ENCODE data around the gene SEPTIN2. TPM values are rescaled to one million over a fixed set of nuclear protein-coding genes. Genes with fewer than 3 reads are reported as not detected.

The SEPTIN2 gene
- total and polyA plus RNA-seq, 2 experiments from 2014 or later, result 315 to 373 TPM

DNA sequence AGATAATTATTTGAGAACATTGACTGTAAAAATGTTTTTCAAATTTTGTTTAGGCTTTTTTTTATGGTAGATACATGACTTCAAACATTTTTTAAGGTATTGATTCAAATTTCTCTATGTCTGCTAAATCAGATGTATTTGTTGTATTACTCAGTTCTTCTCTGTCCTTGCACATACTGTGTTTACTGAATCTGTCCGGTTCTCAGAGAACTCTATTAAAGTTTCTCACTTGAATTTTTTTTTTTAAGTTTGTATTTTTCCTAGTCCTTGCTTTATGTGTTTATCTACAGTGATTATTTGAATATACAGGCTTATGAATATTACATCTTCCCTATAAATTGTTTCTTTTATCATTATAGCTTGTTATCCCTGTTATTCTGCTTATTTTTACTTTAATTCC, 5.3 kb downstream of the SEPTIN2 start:
- WGBS (ENCODE audit: low lambda C conversion rate, missing lambda C conversion rate), result 39% methylated on average over 1 of the region's 1 CpG
- TF ChIP-seq EZH2phosphoT487 (IDR thresholded peaks at IDR 0.05; ENCODE audit: low read depth, severe bottlenecking, unreplicated experiment) (no peak), CTCF (IDR thresholded peaks at IDR 0.05; ENCODE audit: poor library complexity) (no peak), EZH2 (IDR thresholded peaks at IDR 0.05; ENCODE audit: borderline replicate concordance) (no peak)
- peaks cover 95% of the 10 kb centered on the region for H4K20me1 ChIP-seq (ENCODE audit: insufficient read depth, poor library complexity, severe bottlenecking)
- peaks cover 43% of the 10 kb centered on the region for H3K4me1 ChIP-seq (ENCODE audit: insufficient read depth)
- H3K9me2 ChIP-seq (replicated peaks; ENCODE audit: insufficient read depth), result no peaks in the 10 kb centered on the region
- H3K27ac ChIP-seq, result no peak overlapping the region
- H3K36me3 ChIP-seq (replicated peaks; ENCODE audit: insufficient read depth, low read depth), result no peaks in the 10 kb centered on the region
- H3K4me3 ChIP-seq, result no peak overlapping the region
- no peak for DNase-seq (ENCODE audit: low spot score)
- H3K27me3 ChIP-seq, result no peaks in the 10 kb centered on the region
- peak overlapping the region; percentile 91 for H3K4me2 ChIP-seq
- no peaks in the 10 kb centered on the region for H3K9me3 ChIP-seq (ENCODE audit: low read depth)
- peaks cover 100% of the 10 kb centered on the region for H3K79me2 ChIP-seq
- no peak overlapping the region for H2AFZ ChIP-seq

GRCh38 chr2:241321886-241322285, 6.2 kb downstream of the SEPTIN2 start:
- Histone ChIP-seq H3K4me3 (no peak overlapping the region), H3K27ac (no peak overlapping the region)

DNA sequence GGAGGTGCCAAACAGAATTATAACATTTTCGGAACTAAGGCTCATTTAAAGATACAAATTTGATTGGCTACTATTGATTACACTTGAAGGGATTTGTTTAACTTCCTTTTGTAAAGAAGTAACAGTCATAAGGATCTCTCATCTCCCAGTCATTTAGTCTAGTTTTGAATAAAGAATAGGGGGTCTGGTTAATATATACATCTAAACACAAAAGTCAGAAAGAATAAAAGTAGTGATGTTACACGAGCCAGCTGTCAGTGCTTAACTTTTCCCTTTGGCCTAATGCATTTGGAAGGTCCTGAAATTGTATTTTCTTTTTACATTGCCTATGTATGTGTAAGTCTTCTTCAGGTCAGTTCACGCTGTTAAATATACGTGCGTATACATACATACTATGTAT, 8.1 kb downstream of the SEPTIN2 start:
- Histone ChIP-seq H3K4me1 (ENCODE audit: insufficient read depth) (peaks cover 26% of the 10 kb centered on the region), H3K4me2 (no peak overlapping the region), H3K27ac (no peak overlapping the region)

More at GRCh38 chr2:241321886-241322285, 6.2 kb downstream of the SEPTIN2 start:
- peaks cover 96% of the 10 kb centered on the region for H4K20me1 ChIP-seq (ENCODE audit: insufficient read depth, poor library complexity, severe bottlenecking)
- H3K9me2 ChIP-seq (replicated peaks; ENCODE audit: insufficient read depth), result no peaks in the 10 kb centered on the region
- no peak for DNase-seq (ENCODE audit: low spot score)
- H3K4me1 ChIP-seq (ENCODE audit: insufficient read depth), result peaks cover 43% of the 10 kb centered on the region
- 92% methylated on average over 1 of the region's 1 CpG for WGBS (ENCODE audit: low lambda C conversion rate, missing lambda C conversion rate)
- peaks cover 98% of the 10 kb centered on the region for H3K79me2 ChIP-seq
- no peaks in the 10 kb centered on the region for H3K27me3 ChIP-seq
- H3K9me3 ChIP-seq (ENCODE audit: low read depth), result no peaks in the 10 kb centered on the region
- H3K36me3 ChIP-seq (replicated peaks; ENCODE audit: insufficient read depth, low read depth), result peaks cover 2% of the 10 kb centered on the region
- no peak for TF ChIP-seq CTCF (IDR thresholded peaks at IDR 0.05; ENCODE audit: poor library complexity)
- TF ChIP-seq EZH2phosphoT487 (IDR thresholded peaks at IDR 0.05; ENCODE audit: low read depth, severe bottlenecking, unreplicated experiment), result no peak
- no peak for TF ChIP-seq EZH2 (IDR thresholded peaks at IDR 0.05; ENCODE audit: borderline replicate concordance)
- peak overlapping the region; percentile 91 for H3K4me2 ChIP-seq
- no peak overlapping the region for H2AFZ ChIP-seq

More for the DNA sequence above, 8.1 kb downstream of the SEPTIN2 start:
- H3K79me2 ChIP-seq, result peaks cover 98% of the 10 kb centered on the region
- H3K9me3 ChIP-seq (ENCODE audit: low read depth), result no peaks in the 10 kb centered on the region
- no peaks in the 10 kb centered on the region for H3K27me3 ChIP-seq
- H3K4me3 ChIP-seq, result no peak overlapping the region
- WGBS (ENCODE audit: low lambda C conversion rate, missing lambda C conversion rate), result 85% methylated on average over 5 of the region's 5 CpGs
- H3K9me2 ChIP-seq (replicated peaks; ENCODE audit: insufficient read depth), result no peaks in the 10 kb centered on the region
- H4K20me1 ChIP-seq (ENCODE audit: insufficient read depth, poor library complexity, severe bottlenecking), result peaks cover 79% of the 10 kb centered on the region
- DNase-seq (ENCODE audit: low spot score), result no peak
- peaks cover 6% of the 10 kb centered on the region for H3K36me3 ChIP-seq (replicated peaks; ENCODE audit: insufficient read depth, low read depth)
- TF ChIP-seq EZH2 (IDR thresholded peaks at IDR 0.05; ENCODE audit: borderline replicate concordance), result no peak
- TF ChIP-seq EZH2phosphoT487 (IDR thresholded peaks at IDR 0.05; ENCODE audit: low read depth, severe bottlenecking, unreplicated experiment), result no peak
- TF ChIP-seq CTCF (IDR thresholded peaks at IDR 0.05; ENCODE audit: poor library complexity), result no peak
- no peak overlapping the region for H2AFZ ChIP-seq

Measured in hepatocyte (in vitro differentiated cells).